Nucleus accumbens (tissue), 56 donors: ENCODE results near the gene DNAJA2.
"Not testable (repeated sequence)": the region's sequence is repeated elsewhere in the genome, so short reads cannot be mapped to it uniquely, and the experiment has no call there.

Source experiments
- DNase-seq, 56 donors: peaks; one replicate each; lab custom pipeline; 2025; lab: John Stamatoyannopoulos, UW

DNAJA2 gene

DNA sequence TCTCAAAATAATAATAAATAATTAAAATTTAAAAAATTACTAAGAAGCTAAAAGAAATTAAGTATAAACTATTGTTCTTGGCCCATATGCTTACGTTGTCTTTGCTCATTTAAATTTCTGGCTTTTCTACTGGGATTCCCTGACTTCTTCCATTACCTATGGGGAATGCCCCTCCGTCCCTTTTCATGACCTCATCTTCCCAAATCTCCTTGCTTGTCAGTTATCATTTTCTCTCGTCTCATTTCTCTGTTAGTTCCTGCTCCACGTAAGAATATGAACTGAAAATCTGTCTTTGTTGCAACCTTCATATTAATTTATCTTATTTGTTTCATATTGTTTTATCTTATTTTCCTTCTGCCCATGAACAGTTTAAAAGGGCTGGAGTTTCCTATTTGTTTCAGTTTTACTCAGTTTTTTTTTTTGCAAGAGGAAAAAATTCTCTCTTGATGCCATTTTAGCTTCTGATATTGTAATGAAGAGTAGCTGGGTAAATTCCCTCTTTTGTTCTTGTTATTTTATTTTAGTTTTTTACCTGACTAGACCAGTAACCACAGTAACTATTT, 2.5 kb upstream of the DNAJA2 start:
- no peak for DNase-seq

DNA sequence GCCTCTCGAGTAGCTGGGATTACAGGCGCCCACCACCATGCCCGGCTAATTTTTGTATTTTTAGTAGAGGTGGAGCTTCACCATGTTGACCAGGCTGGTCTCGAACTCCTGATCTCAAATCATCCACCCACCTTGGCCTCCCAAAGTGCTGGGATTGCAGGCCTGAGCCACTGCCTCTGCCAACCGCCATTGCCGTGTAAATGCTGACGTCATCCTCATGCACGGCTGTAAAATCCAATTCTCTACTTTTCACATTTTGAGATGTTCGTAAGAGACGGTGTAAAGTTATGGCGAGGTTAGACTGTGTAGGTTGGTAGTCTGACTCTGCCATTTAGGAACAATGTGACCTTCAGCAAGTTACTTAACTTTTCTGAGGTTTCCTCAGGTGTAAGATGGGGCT, 1.7 kb upstream of the DNAJA2 start:
- no peak for DNase-seq

DNA sequence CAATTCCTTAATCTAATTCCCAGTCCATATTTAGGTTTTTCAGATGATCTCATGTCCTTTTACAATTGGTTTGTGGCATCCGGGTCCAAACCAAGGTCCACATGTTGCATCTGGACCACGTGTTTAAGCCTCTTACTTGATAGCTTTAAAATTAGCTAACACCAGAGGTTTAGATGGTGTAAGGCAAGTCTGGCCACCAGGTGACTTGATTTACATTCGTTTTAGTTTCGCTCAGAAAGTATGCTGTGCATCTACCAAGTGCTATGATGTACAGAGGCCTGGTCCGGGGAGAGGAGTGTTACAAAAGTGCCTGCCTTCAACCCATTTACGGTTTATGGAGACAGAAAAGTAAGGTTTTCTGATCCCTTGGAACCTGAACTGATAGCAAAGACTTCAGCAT, 878 bp upstream of the DNAJA2 start:
- DNase-seq, result no peak

DNA sequence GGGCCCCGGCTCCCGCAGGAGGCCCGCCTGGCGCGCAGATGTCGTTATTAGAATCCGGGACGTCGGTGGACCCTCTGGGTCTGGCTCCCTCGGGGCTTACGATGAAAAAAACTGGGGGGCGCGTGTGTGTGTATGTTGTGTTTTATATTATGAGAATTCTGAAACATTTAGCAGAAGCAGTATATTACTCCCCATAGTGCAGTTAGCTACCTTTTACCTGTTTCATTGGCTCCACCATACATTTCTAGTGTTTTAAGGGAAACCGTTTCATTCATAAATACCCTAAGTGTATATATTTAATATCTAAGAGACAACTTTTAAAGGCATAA, 486 bp upstream of the DNAJA2 start:
- no peak for DNase-seq

DNA sequence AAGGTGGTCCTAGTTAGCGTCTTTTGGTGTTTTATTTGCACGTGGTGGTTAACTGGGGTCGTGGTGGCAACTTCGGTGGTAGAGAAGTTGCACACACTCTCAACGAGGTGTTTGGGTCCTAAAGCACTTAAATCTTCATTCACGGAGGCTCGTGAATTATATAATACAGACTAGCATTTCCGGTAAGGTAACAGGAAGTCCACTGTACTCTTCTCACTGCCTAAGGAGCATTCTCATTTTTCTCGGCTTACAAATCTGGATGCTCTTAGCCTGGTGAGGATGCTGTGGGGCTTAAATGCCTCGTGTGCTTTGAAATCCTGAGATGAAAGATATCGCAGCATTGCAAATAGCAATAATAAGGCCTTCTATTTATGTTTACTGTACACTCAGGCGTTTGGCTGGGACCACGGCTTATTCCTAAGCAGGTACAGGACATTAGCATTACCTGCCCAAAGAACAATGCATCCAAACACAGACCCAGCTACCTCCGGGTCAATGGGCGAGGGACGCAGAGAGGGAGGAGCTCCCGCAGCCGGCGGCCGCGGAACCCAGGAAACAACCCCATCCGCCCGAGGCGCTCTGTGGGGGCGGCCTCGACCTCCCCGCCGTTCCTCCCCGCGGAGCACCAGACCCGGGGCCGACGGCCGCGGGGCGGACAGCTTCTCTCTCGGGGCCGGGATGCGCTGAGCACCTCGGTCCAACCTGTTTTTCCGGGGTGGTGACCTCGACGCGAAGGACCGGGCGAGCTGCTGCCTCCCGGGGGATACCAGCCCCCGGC, 856 bp downstream of the DNAJA2 start:
- peak in 25 of 56 donors; percentile 3 to 54 (median 24) for DNase-seq

DNA sequence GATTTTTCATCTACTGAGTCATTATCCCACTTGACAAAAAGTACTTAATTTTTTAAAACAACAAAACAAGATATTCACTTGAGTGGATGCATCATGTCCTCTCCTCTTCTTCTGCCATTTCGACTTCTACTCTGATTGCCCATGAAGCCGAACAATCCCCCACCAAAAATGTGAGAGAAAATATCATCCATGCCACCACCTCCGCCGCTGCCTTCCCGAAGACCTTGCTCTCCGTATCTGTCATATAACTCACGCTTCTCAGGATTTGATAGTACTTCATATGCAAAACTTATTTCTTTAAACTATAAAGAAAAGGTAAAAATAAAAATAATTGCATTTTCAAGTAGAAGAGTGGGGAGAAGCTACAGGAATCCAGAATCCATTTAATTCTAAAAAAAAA, 2.2 kb downstream of the DNAJA2 start:
- no peak for DNase-seq

DNA sequence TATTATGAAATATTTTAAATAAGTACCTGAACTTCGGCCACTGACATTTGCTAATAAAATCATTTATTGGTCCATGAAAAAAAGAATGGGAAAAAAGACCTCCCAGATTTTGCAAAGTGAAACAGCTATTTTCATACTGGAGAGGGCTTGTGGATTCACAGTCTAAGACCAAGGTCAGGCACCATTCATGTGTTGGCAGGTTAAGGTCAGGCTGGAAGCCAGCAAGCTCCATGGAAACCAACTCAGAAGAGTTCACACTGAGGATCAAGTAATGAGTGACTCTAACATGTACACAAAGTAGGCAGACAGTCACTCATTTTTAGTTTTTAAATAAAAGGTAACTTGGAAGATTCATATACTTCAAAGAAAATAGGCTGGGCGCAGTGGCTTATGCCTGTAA, 3.4 kb downstream of the DNAJA2 start:
- peak in 6 of 56 donors; percentile 0 to 22 (median 8) for DNase-seq

DNA sequence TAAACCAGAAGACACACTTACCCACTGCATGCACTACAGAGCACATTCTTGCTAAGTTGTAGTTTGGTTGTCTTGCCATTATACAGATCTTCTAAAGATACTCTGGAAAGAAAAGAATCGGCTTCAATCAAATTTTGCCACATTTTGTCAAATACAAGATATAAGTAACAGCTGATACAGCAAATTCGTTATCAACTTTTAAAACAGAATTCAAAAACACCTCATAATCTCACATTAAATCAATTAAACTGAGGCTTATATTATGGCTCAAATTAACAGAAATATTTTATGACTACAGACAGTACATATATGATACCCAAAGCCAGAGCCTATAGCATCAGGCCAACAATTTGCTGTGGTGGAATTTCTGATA, 5.4 kb downstream of the DNAJA2 start:
- no peak for DNase-seq

DNA sequence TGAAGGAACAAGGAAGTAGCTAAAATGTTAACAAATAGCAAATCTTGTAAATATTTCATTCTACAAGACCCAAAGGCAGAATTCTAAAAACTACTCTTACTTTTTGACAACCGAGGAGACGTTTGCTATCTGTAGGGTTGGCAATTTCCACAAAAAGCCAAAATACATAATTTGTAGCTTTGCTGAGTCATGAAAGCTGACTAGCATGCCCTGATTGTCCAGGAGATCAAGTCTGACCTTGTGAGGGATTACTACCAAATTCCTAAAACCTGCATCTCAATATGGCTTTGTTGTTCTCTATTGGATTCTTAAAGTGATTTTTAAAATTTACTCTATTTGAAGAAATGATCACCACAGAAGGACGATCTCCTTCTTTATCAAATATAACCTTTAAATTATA, 10.8 kb downstream of the DNAJA2 start:
- no peak for DNase-seq

DNA sequence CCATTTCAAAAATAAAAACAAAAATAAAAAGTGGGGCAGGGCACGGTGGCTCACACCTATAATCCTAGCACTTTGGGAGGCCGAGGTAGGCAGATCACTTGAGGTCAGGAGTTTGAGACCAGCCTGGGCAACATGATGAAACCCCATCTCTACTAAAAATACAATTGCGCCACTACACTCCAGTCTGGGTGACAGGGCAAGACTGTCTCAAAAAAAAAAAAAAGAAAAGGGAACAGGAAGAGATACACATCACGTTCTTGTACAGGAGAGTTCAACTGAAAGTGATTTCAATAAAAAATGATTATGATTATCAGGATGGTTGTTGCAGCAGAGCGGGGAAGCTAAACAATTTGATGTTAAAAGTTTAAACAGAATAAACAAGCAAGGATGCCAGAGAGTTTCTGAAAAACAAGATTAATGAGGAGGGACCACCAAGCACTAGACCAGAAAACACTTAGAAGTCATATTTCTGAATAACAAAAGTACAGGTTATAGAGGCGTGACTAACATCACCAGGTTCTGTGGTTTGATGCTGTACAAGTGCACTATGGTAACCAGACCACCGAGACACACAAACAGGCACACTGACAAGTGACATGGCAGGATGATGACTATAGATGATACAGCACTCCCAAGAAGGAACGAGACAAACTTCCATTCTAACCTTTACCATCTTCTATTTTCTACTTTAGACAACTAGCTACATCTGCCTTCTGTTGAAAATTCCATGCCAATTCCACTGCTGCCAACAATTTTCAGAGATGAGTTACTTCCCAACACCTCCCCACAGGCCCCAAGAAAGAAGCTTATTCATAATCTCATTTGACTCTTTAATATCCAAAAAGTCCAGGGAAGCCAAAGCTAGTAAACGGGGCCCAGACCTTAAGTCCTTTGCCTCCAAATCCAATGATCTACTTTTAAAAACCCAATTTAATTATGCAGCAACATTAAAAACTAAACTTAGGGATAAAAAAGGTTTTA, 11.8 kb downstream of the DNAJA2 start:
- no peak for DNase-seq

DNA sequence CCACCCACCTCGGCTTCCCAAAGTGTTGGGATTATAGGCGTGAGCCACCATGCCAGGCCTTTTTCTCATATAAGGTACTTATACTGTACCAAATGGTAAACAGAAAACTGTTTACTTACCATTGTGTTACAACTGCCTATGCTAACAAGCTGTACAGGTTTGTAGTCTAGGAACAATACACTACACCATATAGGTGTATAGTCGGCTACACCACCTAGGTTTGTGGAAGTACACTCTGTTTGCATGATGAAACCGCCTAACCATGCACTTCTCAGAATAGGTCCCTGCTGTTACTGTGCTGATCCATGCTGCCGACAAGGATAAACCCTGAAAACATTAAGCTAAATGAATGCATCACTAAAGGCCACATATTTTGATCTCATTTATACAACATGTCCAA, 18.9 kb downstream of the DNAJA2 start:
- no peak for DNase-seq

DNA sequence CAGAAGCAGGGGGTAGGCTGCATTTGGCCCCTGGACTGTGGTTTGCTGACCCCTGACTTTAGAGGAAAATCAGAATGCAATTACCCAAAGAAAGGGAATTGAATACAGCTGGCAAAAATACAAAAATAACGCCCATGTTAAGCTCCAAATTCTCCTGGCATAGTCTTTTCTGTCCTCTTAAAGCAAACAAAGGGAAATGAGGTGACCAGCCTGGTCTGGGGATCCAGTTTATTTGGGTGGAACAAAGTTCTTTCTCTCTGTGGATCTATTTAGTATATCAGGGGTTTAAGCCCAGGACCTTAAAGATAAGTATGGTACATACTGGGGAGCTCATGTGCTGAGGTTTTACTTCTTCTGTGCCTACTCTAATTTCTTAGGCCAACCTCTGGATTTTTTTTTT, 23.5 kb downstream of the DNAJA2 start:
- no peak for DNase-seq

DNA sequence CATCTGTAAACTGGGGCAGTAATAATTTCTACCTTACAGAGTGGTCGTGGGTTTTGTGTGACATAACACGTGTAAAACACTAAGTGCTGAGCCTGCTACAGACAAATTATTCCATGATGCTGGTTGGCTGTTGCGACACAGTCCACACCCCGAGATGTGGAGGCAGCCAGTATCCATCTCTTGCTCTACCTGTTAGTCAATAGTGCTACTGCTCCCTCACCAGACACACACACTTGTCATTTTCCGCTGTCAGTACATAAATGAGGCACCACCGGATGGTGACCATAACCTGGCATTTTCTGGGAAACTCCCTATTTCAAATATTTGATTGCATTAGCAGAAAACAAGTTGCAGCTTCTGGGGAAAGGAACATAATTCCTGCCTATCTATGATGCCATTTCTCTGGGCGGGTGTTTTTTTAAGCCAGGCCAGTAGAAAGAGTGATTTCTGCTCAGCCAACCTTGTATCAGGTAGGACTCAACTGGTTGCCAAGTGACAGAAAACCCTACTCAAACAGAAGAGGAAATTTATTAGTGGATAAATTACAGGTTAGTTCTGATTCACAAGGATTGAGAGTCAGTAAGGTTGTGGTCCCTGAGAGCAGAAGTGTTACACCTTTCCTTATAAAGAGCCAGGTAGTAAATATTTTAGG, 24.1 kb downstream of the DNAJA2 start:
- DNase-seq, result no peak

DNA sequence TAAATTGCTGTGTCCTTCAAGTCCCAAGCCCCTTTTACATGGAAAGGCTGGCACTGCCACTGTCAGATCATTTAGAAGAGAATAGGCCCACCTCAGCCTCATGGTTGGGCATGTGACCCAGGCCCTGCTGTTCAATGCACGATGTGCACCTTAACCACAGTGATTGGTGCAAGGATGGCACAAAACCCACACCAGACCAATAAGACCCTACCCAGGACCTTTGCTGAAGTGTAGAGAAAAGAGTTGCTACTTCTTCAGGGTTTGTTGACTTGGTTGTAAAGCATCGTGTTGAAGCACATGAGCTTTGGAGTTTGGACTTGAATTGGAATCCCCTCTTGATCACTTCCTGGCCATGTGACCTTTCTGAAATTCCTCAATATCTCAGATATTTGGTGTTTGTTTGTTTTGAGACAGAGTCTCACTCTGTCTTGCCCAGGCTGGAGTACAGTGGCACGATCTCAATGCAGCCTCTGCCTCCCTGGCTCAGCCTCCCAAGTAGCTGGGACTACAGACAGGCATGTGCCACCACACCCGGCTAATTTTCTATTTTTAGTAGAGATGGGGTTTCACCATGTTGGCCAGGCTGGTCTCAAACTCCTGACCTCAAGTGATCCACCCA, 24.8 kb downstream of the DNAJA2 start:
- DNase-seq, result no peak

DNA sequence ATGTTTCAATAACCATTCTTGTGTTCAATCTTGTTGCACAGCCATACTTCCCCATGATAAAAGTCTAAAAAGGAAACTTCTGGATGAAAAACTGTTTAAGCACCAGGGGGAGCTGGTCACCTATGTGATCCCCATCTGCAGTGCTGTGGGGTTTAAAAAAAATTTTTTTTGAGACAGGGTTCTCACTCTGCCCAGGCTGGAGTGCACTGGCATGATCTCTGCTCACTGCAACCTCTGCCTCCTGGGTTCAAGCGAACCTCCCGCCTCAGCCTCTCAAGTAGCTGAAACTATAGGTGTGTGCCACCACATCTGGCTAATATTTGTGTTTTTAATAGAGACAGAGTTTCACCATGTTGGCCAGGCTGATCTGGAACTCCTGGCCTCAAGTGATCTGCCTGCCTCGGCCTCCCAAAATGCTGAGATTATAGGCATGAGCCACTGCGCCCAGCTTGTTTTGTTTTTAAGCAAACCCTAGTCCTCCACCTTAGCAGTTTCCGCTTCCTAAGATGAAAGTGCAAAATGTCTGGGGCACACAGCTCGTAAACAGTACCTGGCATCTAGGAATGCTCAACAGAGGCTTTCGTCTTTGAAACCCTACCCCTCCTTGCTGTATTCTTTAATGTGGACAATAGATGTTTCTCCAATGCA, 25.4 kb downstream of the DNAJA2 start:
- no peak for DNase-seq

DNA sequence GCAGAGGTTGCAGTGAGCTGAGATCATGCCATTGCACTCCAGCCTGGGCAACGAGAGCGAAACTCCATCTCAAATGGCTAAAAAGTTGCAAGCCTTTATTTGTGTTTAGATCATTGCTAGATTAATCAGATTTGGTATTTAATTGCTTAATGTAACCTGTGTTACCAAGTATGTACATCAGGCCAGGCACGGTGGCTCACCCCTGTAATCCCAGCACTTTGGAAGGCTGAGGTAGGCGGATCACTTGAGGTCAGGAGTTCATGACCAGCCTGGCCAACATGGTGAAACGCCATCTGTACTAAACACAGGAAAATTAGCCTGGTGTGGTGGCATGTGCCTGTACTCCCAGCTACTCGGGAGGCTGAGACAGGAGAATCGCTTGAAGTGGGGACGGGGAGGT, 28.8 kb downstream of the DNAJA2 start:
- not testable (repeated sequence) for DNase-seq

DNA sequence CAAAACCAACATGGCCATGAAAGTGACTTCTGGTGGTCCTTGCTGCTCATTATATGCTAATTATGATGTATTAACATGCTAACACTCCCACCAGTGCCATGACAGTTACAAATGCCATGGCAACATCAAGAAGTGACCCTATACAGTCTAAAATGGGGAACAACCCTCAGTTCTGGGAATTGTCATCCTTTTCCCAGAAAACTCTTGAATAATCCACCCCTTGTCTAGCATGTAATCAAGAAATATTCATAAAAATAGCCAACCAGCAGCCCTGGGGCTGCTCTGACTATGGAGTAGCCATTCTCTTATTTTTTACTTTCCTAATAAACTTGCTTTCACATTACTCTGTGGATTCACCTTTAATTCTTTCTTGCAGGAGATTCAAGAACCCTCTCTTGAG, 35.9 kb downstream of the DNAJA2 start:
- no peak for DNase-seq

DNA sequence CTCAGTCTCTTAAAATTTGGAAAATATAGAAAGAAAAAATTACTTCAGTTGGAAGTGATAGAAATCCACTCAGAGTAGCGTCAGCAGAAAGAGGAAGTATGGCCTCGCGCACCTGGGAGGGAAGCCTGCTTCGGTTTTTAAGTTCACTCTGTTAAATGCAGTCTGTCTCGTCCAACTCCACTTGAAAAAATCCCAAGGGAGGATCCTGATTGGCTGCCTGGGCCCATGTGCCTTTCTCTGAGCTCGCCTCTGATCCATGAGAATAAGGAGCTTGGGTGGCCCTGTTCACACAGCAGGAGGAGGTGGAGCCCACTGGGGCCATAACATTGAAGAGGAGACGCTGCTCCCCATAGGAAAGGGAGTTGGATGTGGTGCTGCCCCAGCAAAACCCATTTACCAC, 40.7 kb downstream of the DNAJA2 start:
- no peak for DNase-seq

DNA sequence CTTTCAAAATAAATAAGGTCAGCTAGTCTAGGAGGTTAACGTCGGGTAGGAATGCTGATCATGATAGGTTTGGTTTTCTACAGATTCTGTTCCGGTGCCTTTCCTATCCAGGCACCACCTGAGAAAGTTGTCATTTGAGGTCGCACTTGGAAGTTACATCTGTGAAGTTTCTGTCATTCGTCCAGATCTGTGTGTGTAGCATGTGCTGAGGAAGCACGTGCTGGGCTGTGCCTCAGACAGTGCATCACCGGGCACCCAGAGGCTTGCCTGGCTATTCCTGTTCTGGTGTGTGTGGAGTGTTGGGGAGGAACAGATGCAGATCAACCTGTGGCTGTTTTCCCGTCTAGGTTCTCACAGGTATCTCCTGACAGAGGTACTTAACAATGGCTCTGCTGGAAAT, 42.6 kb downstream of the DNAJA2 start:
- DNase-seq, result no peak
